NCI-H146 treated with DMSO at 0.1 percent for 48 hours (cell line): ENCODE data around the gene ROR1.

Experiments
- DNase-seq: peaks from one replicate; lab custom pipeline; 2025; ENCODE audit not compliant: unreplicated experiment; lab: John Stamatoyannopoulos, UW

Gene ROR1

DNA sequence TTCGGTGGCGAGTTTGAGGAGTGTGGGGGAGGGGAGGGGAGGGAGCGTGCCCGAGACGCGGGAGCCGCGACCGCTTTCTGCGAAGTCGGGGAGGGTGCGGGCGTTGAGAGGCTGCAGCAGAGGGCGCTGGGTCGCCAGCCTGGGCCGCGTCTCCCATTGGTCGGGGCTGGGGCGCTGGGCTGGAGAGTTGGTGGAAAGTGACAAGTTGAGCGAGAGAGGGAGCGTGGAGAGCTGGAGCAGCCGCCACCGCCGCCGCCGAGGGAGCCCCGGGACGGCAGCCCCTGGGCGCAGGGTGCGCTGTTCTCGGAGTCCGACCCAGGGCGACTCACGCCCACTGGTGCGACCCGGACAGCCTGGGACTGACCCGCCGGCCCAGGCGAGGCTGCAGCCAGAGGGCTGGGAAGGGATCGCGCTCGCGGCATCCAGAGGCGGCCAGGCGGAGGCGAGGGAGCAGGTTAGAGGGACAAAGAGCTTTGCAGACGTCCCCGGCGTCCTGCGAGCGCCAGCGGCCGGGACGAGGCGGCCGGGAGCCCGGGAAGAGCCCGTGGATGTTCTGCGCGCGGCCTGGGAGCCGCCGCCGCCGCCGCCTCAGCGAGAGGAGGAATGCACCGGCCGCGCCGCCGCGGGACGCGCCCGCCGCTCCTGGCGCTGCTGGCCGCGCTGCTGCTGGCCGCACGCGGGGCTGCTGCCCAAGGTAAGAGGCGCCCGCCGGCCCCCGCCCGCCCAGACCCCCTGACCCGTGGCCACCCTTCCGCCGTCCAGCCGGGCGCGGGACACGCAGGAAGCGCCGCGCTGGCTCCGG lies at the start of gene ROR1:
Gene ROR1, plus strand, starts transcription at position 203 of the 802 bp plus-strand sequence.
- DNase-seq, result peak; percentile 17

DNA sequence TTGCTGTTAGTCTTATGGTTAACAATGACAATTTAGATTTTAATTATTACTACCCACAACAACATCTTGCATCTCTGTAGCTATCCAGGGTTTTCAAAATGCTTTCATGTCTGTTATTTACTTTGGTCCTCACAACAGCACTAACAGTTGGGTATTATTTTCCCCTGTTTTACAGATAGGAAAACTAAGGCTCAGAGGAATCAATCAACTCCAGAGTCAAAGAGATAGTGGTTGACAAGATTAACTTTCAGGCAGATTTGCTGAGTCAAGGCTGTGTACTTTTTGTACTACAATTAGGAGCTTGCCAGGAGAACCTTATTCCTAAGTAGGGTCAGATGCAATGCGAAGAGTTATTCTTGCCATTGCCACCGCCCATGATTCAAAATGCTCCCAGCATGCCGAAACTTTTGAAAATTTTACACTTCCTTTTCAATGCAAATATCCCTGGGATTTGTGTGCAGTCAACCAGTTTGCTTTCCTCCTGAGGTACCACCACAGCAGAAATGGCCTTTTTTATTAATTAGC lies 49.4 kb upstream of the ROR1 start:
- DNase-seq, result no peak

DNA sequence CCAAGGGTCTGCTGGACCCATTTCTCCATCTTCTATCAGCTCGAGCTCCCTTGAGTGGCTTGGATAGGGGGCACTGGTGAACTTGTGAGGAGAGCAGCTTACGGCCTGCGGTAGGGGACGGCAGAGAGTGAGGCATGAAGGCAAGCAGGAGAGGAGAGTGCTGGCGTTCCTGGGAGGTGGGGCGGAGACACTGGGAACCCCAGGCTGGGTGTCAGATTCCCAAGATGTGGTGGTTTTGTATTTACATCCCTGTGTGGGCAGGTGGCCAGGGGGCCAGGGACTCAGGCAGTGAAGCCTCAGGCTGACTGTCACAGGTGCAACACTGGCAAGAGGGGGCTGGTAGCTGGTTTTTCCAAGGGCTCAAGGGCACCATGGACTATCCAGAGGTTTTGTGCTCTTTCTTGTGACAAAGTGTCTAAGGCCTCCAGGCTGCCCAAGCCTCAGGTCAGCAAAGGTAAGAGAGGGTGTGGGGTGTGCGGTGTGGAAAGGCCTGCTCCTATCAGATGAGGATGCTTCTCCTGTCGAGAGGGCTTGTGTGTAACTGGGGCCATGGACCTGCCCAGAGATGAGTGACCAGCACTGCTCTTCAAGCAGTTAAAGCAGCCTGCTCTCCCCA lies 45.1 kb upstream of the ROR1 start:
- DNase-seq, result no peak

DNA sequence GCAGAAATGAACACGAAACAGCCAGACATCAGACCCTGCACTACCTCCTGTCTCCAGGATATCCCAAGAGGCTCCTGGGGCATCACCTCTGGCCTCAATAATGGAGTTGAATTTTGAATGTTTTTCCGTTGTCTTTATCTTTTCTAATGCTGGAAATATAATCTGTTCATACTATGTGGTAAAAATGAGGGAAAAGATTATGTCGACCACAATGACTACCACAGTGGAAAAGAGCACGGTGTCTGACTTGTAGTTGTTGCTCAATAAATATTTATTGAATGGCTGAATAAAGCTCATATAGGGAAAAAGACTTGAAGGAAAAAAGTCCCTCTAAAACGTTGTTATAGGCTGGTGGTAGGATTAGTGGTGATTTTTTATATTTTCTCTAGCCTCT lies 44.6 kb upstream of the ROR1 start:
- DNase-seq, result no peak

DNA sequence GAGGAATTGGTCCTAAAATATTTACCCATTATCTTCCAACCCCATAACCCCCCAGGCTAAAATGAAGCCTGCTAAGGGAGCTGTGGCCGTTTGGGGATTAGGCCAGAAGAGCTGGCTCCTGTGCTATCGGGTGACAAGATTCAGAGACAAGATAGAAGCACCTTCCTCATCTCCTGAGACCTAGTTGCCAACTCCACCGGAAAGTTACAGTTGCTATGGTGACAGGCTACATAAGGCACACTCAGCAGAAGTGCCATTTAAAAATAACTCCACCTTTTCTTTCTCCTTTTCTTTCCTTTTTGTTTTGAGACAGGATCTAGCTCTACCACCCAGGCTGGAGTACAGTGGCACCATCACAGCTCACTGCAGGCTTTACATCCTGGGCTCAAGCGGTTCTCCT lies 43.6 kb upstream of the ROR1 start:
- no peak for DNase-seq

DNA sequence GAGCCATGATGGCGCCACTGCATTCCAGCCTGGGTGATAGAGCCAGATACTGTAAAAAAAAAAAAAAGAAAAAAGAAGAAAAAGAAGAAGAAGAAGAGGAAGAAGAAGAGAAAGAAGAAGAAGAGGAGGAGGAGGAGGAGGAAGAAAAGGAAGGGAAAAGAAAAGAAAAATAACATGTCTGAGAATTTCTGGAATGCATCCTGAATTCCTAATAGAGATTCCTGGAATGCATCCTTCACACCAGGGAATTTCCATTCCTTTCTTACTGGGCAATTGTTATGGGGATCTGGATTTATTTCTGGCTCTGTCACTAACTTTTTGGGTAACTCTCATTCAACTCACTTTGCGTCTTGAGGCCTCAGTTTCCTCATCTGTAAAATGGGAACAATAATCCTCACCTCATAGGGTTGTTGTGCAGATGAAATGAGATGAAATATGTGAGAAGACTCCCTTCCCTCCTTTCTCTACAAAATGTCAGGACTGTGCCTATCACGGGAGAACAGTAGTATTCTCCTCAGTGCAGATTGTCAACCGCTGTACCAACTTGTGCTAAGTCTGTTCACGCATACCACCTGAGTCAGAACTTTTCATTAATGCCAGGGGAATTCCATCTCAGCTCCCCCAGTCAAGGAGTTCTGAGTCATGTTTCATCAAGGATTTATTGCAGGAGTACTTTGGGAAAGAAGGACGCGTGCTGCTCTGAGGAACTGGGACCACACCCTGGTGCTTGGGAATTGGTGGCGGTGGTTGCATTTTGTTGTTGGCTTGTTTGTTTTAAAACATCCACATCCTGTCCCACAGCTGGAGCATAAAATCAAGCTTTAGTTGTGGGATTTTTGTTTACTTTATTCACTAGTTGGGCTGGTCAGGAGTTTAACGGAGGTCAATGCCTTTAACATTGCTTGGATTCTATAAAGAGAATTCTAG lies 42.4 kb upstream of the ROR1 start:
- no peak for DNase-seq

DNA sequence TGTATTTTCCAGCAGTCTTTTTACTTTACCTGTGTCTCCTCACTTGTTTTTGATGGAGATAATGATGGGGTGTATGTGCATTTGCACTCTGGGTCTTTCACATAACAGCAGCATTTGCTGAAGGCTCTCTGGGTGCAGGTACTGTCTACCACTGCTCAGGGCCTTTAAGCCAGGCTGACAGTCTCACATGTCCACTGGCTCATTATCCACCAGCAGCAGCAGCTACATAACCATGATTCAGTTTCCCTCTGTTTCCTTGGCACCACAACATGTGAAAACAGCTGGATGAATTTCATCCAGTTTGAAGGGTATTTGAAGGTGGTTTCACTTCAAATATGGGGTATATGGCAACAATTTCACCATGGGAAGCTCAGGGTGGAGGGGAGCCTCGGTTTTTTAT lies 41.2 kb upstream of the ROR1 start:
- DNase-seq, result no peak

DNA sequence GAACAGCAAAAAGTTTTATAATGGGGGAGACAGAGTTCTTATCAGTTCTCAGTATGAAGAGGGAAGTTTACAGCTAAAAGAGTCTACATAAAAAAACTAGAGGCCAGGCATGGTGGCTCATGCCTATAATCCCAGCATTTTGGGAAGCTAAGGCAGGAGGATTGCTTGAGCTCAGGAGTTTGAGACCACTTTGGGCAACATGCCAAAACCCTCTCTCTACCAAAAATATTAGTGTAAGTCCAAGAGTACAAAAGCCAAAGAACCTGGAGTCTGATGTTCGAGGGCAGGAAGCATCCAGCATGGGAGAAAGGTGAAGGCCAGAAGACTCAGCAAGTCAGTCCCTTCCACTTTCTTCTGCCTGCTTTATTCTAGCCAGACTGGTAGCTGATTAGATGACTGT lies 35.0 kb upstream of the ROR1 start:
- DNase-seq, result no peak

DNA sequence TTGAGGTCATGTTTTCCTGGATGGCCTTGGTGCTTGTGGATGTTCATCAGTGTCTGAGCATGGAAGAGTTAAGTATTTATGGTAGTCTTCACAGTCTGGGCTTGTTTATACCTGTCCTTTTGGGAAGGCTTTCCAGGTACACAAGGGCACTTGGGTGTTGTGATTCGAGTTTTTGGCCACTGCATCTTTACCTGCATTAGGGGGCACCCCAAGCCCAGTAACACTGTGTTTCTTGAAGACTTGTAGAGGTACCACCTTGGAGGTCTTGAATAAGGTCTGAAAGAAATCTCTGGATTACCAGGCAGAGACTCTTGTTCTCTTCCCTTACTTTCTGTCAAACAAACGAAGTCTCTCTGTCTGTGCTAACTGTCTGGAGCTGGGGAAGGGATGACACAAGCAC lies 34.4 kb upstream of the ROR1 start:
- no peak for DNase-seq

DNA sequence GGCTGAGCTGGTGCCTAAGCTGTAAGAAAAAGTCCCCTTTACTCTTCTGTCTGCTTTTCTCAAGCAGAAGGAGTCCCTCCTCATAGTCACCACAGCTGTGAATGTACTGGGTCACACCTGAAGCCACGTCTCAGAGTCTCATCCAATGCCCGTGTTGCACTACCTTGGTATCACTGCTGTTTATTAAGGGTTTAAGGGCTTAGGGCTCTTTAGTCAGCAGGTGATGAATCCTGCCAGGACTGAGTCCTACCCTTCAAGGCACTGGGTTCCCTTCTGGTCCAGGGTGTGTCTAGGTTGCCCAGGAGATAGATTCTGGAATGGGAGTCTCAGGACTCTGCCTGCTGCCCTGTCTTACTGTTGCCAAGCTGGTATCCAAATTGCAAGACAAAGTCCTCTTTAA lies 33.4 kb upstream of the ROR1 start:
- no peak for DNase-seq

DNA sequence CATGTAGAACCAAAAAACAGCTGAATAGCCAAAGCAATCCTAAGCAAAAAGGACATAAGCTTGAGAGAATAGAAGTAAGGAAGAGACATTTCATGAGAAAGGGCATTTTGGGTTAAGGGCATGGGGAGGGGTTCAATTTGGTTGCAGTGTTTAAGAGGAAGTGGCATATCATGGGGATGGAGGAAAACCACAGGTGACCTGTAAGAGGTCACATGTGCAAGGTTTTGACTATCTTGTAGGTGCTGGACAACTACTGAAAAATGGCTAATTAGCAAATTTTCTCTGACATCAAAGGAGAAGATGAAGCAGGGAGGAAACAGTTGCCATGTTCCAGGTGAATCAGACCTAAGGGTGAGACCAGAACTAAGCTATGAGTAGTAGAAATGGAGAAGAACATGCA lies 31.3 kb upstream of the ROR1 start:
- DNase-seq, result no peak

DNA sequence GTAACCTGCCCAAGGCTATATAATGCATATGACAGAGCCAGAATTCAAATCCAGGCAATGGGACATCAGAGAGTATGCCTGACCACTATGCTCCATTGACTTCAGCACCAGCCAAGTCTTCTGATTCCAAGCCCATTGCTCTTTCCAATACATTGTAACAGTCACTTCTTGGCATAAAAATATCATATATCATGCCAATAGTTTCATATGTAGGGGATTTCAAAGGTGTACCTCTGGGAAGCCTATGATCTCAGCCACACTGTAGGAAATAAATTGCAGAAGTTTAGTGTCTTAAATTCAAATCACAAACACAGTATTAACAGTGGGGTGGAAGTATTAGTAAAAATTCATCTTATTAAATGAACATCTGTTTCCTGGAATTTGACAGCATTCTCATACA lies 30.0 kb upstream of the ROR1 start:
- DNase-seq, result no peak

DNA sequence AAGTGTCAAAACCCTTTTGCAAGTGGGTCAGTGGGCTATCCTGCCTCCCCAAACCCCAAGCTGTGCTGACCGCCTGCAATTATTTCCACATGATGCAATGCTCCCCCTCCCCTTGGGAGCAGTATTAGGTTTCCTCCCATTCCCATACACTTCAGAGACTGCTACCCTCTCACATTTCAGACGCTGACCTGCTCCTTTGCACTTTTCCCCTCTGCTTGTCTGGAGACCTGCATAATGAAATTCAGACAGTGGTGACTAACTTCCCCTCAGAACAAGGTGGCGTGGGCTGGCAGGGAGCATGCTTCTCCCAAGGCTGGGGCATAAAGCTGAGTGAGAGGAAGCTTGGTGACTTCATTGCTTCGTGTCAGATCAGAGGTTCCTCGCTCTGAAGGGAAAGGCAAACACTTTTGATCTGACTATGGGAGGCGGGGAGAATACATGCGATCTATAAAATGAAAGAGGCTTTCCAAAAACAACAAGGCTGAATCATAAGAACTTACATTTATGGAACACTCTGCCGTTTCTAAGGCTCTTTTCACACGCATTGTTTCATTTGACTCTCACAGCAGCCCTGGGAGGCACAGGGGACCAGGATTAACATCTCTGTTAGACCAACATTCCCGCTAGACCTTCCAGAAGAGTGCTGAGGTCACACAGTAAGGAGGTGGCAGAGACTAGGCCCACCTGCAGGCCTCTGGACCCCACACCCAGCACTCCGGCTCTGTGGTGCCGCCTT lies 27.5 kb upstream of the ROR1 start:
- DNase-seq, result no peak

DNA sequence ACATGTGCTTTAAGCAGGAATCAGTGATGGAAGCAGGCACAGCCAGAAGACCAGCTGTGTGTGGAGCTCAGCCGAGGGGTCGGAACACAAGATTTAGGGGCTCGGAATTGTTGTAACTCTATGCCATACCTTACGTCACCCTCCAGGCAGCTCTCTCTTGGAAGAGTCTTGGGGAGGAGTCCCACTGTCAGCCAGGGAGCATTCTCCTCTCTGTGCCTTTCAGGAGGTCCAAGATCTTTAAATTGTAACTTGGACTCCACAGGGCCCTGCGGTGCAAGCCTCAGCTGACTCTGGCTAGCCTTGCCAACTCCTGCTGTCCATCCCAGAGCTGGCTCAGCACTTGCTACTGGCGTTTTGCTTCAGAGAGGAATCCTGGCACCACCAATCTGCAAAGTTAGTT lies 26.4 kb upstream of the ROR1 start:
- no peak for DNase-seq

DNA sequence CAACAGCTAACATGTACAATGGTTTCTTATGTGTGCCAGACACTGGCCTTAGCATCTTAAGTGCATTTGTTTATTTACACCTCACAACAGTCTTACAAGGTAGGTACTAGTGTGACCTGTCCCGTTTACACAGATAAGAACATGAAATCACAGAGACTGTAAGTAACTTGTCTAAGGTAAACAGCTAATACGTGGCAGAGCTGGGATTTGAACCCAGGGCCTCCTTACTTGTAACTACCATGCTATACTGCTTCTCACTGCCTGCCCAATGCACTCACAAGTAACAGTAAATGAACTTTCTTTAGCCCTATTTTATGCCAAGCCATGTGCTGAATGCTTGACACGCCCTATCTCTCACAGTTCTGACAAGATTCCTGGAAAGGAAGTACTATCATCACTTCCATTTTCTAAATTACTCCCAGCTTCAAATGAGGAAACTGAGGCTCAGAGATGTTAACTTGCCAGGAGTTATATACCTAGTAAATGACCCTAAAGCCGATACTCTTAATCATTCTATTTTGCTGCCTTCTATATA lies 25.7 kb upstream of the ROR1 start:
- no peak for DNase-seq

DNA sequence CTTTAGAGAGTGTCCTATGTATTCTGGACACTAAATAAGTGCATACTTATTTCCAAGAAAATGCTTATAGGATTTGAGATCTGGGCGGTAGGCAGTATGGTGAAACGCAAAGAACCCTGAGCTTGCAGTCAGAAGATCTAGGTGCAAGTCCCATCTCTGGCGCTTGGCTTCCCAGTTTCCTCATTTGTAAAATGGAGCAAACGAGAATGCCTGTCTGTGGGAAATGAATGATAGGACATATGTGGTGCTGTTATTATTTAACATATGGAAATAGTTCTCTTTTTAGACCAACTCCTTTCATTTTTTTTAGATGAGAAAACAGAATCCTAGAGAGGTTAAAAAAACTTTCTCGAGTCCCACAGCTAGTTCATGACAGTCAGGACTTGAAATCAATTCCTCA lies 25.2 kb upstream of the ROR1 start:
- DNase-seq, result no peak

DNA sequence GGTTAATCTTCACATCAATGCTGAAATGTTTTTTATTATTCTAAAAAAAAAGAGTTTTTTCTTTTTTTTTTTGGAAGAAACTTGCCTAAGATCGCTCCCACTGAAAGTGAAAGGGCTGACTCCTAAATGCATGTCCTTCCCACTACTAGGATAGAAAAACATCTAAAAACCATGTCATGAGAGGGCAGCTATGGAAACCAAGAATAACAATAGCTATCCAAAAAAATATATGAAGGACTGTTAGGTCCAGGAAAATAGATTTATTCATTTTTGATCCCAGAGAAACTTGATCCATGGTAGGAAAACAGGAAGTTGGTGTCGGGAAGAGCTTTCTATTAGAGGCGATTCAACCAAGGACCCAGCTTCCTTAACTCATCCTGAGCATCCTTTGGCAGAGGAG lies 23.1 kb upstream of the ROR1 start:
- no peak for DNase-seq

DNA sequence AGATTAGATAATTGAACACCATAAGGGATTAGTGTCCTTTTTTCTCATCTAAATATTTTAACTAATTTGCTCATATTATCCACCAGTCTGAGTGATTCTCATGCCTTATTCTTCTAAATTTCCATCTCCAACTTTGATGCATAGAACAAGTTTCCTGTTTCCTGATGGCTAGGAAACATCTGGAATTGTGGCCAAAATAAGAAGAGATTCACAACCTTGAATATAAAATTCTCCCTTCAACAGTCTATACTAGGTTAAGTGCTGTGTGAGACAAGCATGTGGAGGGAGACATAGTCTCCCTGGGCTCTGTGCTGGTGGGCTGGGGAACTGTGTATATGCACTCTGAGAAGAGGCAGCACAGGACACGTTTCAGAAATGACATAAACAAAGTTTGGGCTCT lies 21.6 kb upstream of the ROR1 start:
- DNase-seq, result no peak

DNA sequence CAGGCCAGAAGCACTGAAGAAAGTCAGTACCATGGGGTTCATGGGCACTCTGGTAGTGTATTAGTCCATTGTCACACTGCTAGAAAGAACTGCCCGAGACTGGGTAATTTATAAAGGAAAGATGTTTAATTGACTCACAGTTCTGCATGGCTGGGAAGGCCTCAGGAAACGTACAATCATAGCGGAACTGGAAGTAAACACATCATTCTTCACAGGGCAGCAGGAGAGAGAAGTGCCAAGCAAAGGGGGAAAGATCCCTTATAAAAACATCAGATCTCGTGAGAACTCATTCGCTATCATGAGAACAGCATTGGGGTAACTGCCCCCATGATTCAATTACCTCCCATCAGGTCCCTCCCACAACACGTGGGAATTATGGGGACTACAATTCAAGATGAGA lies 20.2 kb upstream of the ROR1 start:
- no peak for DNase-seq

DNA sequence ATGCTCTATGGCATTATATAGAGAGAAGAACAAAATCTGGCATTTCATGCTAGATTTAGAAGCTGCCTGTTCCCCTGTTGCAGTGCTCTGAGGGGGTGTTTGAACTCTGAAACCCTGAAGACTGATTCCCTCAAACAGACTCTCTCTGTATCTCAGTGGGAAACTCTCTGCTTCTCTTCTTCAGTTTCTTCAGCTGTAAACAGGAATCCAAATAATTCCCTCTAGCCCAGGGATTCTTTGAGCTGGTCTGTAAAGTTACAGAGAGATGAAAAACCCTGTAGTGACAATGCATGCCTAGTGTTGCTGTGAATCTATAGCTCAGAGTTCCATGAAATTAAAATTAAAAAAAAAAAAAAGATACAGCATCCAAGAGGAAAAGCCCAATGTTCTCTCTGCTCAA lies 17.0 kb upstream of the ROR1 start:
- no peak for DNase-seq

DNA sequence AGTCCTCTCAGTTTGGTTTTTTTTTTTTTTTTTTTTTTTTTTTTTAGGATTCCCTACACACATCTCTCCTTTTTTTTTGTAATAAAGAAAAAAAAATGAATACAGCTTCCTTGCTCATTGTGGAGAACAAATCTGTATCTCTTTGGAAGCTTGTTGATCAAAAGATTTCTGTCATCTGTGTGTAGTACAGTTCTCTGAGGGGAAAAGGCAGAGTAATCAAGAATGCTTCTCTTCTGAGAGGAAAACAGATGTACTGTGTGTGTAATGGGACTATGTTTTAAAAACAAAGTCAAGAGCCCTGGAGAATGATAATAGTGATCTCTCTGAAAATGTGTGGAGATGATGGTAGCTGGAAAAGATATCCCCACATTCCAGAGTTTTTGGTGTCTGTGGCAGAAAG lies 16.5 kb upstream of the ROR1 start:
- no peak for DNase-seq
